Body of pancreas (tissue), 4 donors: Measurements from ENCODE around the gene RBMS1.

Experiments used
- POLR2A ChIP-seq, 3 donors: fragments of 450-650 bp; IDR thresholded peaks; one replicate each; pipeline ENCODE4 v1.6.1; 2016; ENCODE audit warnings: antibody characterized with exemption in 3 of 3, mild to moderate bottlenecking in 2 of 3
- TF ChIP-seq, protein P1 (sequence below), 7 experiments: fragments of 450-650 bp in 4 of 7; fragments of 200-600 bp in 3 of 7; sonication (generic) in 3 of 7; IDR thresholded peaks; one replicate each; pipeline ENCODE4 v1.5.1; 2016 to 2019; ENCODE audit warnings: antibody characterized with exemption in 7 of 7

GRCh38 chr2:160277151-160277550 lies 216.5 kb downstream of the RBMS1 start:
- TF ChIP-seq, protein P1, sequence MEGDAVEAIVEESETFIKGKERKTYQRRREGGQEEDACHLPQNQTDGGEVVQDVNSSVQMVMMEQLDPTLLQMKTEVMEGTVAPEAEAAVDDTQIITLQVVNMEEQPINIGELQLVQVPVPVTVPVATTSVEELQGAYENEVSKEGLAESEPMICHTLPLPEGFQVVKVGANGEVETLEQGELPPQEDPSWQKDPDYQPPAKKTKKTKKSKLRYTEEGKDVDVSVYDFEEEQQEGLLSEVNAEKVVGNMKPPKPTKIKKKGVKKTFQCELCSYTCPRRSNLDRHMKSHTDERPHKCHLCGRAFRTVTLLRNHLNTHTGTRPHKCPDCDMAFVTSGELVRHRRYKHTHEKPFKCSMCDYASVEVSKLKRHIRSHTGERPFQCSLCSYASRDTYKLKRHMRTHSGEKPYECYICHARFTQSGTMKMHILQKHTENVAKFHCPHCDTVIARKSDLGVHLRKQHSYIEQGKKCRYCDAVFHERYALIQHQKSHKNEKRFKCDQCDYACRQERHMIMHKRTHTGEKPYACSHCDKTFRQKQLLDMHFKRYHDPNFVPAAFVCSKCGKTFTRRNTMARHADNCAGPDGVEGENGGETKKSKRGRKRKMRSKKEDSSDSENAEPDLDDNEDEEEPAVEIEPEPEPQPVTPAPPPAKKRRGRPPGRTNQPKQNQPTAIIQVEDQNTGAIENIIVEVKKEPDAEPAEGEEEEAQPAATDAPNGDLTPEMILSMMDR (IDR thresholded peaks at IDR 0.05): no peak
- TF ChIP-seq POLR2A (IDR thresholded peaks at IDR 0.05): no peak
